Mammary epithelial cell (primary cell): ENCODE data around the gene TNFRSF6B.

ENCODE experiments used
- EZH2 ChIP-seq: IDR thresholded peaks from 2 replicates; pipeline ENCODE4 v1.6.1; 2012; ENCODE audit warnings: low read length, inconsistent platforms, borderline replicate concordance
- TF ChIP-seq, protein P1 (sequence below), 2 donors: IDR thresholded peaks in 1 of 2; conservative IDR thresholded peaks in 1 of 2; 2 replicates each; pipeline ENCODE4 v1.5.1; 2011 to 2012; ENCODE audit warnings: inconsistent platforms in 2 of 2, low read length in 2 of 2, mild to moderate bottlenecking in 2 of 2, control low read depth in 1 of 2, low read depth in 1 of 2; ENCODE audit not compliant: insufficient read depth in 1 of 2; ENCODE audit errors: extremely low read depth in 1 of 2

GRCh38 chr20:63664143-63664851, 32.2 kb upstream of the TNFRSF6B start:
- TF ChIP-seq, protein P1, sequence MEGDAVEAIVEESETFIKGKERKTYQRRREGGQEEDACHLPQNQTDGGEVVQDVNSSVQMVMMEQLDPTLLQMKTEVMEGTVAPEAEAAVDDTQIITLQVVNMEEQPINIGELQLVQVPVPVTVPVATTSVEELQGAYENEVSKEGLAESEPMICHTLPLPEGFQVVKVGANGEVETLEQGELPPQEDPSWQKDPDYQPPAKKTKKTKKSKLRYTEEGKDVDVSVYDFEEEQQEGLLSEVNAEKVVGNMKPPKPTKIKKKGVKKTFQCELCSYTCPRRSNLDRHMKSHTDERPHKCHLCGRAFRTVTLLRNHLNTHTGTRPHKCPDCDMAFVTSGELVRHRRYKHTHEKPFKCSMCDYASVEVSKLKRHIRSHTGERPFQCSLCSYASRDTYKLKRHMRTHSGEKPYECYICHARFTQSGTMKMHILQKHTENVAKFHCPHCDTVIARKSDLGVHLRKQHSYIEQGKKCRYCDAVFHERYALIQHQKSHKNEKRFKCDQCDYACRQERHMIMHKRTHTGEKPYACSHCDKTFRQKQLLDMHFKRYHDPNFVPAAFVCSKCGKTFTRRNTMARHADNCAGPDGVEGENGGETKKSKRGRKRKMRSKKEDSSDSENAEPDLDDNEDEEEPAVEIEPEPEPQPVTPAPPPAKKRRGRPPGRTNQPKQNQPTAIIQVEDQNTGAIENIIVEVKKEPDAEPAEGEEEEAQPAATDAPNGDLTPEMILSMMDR (conservative IDR thresholded peaks at IDR 0.05 in 1 of 2, IDR thresholded peaks at IDR 0.05 in 1 of 2; ENCODE audit: extremely low read depth in 1 of 2, insufficient read depth in 1 of 2, low read depth in 1 of 2, low read length in 2 of 2) = no peak
- no peak for TF ChIP-seq EZH2
